Measurements from ENCODE around the gene GABBR2.

GABBR2 gene

DNA sequence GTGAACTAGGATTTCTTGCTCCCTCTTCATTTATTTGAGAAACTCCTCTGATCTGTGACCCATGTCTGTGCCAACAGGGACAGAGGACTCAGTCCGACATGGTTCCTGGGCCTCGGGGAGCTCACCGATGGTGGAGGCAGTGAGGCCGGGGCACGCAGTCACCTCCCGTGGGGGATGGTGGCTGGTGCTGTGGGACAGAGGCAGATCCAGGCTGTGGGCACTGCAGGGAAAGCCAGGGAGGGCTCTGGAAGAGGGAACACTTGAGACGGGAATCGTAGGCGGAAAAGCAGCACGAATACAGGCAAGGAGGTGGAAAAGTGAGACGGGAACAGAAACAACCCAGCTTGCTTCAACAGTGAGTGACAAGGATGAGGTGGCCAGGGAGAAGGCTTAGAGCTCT lies 127.8 kb downstream of the GABBR2 start:
- H3K36me3 ChIP-seq (ENCODE audit: control insufficient read depth, insufficient read depth, low read length) = no peaks in the 10 kb centered on the region
- no CpG with 5 or more reads among the region's 11 CpGs for WGBS (ENCODE audit: insufficient coverage, insufficient read length)
- H3K9me3 ChIP-seq (ENCODE audit: control insufficient read depth, insufficient read depth, low read length) = no peaks in the 10 kb centered on the region
- no peaks in the 10 kb centered on the region for H3K4me1 ChIP-seq (ENCODE audit: control insufficient read depth, insufficient read depth, low read length)
- H3K4me3 ChIP-seq (ENCODE audit: low read length) = no peak overlapping the region
- DNase-seq (ENCODE audit: low read depth, low spot score) = no peak
- H3K27ac ChIP-seq (ENCODE audit: low read length) = no peak overlapping the region
- no peaks in the 10 kb centered on the region for H3K27me3 ChIP-seq (ENCODE audit: control insufficient read depth, insufficient read depth, low read length)

DNA sequence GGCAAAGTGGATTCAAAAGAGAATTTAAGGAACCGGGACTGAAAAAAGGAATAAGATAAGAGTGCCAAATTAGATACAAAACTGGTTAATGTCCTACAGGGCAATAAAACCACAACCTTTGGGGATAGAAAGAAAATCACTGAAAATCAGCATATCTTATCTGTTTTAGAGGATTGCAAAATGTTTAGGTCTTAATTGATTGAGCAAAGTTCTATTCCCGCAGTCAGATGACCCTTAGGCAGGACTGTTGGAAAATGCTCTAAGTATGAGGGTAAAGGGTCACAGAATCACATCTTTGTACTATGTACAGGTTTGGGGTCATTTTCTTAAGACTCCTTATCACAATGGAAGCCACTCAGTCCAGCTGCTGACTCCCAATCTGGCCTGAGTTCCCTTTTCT lies 129.0 kb downstream of the GABBR2 start:
- H3K27me3 ChIP-seq (ENCODE audit: control insufficient read depth, insufficient read depth, low read length) = no peaks in the 10 kb centered on the region
- no peak overlapping the region for H3K27ac ChIP-seq (ENCODE audit: low read length)
- no peaks in the 10 kb centered on the region for H3K9me3 ChIP-seq (ENCODE audit: control insufficient read depth, insufficient read depth, low read length)
- H3K4me3 ChIP-seq (ENCODE audit: low read length) = no peak overlapping the region
- no peaks in the 10 kb centered on the region for H3K36me3 ChIP-seq (ENCODE audit: control insufficient read depth, insufficient read depth, low read length)
- no peaks in the 10 kb centered on the region; the same call in 1 of the 2 replicates for H3K4me1 ChIP-seq (ENCODE audit: control insufficient read depth, insufficient read depth, low read length)
- no peak for DNase-seq (ENCODE audit: low read depth, low spot score)
- no CpG with 5 or more reads among the region's 2 CpGs for WGBS (ENCODE audit: insufficient coverage, insufficient read length)

GRCh38 chr9:98577446-98577845 lies 131.3 kb downstream of the GABBR2 start:
- Histone ChIP-seq H3K9me3 (ENCODE audit: control insufficient read depth, insufficient read depth, low read length) (no peaks in the 10 kb centered on the region), H3K36me3 (ENCODE audit: control insufficient read depth, insufficient read depth, low read length) (no peaks in the 10 kb centered on the region), H3K4me1 (ENCODE audit: control insufficient read depth, insufficient read depth, low read length) (no peaks in the 10 kb centered on the region; the same call in 1 of the 2 replicates), H3K27me3 (ENCODE audit: control insufficient read depth, insufficient read depth, low read length) (no peaks in the 10 kb centered on the region), H3K4me3 (ENCODE audit: low read length) (no peak overlapping the region), H3K27ac (ENCODE audit: low read length) (no peak overlapping the region)
- WGBS (ENCODE audit: insufficient coverage, insufficient read length) = no CpG with 5 or more reads among the region's 3 CpGs
- DNase-seq (ENCODE audit: low read depth, low spot score) = no peak

DNA sequence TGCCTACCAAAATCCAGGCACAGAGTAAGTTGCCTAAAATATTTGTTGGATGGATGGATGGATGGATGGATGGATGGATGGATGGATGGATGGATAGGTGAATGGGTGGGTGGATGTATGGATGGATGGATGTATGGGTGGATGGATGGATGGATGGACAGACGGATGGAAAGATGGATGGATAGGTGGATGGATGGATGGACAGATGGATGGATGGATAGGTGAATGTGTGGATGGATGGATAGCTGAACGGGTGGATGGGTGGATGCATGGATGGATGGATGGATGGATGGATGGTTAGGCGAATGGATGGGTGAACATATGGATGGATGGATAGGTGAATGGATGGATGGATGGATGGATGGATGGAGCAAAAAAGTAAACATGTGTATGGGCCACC lies 131.9 kb downstream of the GABBR2 start:
- no peaks in the 10 kb centered on the region for H3K36me3 ChIP-seq (ENCODE audit: control insufficient read depth, insufficient read depth, low read length)
- no CpG with 5 or more reads among the region's 3 CpGs for WGBS (ENCODE audit: insufficient coverage, insufficient read length)
- no peaks in the 10 kb centered on the region; the same call in 1 of the 2 replicates for H3K4me1 ChIP-seq (ENCODE audit: control insufficient read depth, insufficient read depth, low read length)
- H3K9me3 ChIP-seq (ENCODE audit: control insufficient read depth, insufficient read depth, low read length) = no peaks in the 10 kb centered on the region
- no peak overlapping the region for H3K4me3 ChIP-seq (ENCODE audit: low read length)
- no peaks in the 10 kb centered on the region for H3K27me3 ChIP-seq (ENCODE audit: control insufficient read depth, insufficient read depth, low read length)
- no peak for DNase-seq (ENCODE audit: low read depth, low spot score)
- no peak overlapping the region for H3K27ac ChIP-seq (ENCODE audit: low read length)

- H3K9me3 ChIP-seq (ENCODE audit: control insufficient read depth, insufficient read depth, low read length) = no peaks in the 10 kb centered on the region
- whole genome bisulfite sequencing (ENCODE audit: insufficient coverage, insufficient read length) = no CpG with 5 or more reads among the region's 3 CpGs
- no peak overlapping the region for H3K4me3 ChIP-seq (ENCODE audit: low read length)
- H3K27ac ChIP-seq (ENCODE audit: low read length) = no peak overlapping the region
- no peaks in the 10 kb centered on the region for H3K36me3 ChIP-seq (ENCODE audit: control insufficient read depth, insufficient read depth, low read length)
- H3K4me1 ChIP-seq (ENCODE audit: control insufficient read depth, insufficient read depth, low read length) = no peaks in the 10 kb centered on the region; the same call in 1 of the 2 replicates
- DNase-seq (ENCODE audit: low read depth, low spot score) = no peak
- H3K27me3 ChIP-seq (ENCODE audit: control insufficient read depth, insufficient read depth, low read length) = no peaks in the 10 kb centered on the region
These were observed 132.4 kb downstream of the GABBR2 start for GRCh38 chr9:98576354-98576753.

DNA sequence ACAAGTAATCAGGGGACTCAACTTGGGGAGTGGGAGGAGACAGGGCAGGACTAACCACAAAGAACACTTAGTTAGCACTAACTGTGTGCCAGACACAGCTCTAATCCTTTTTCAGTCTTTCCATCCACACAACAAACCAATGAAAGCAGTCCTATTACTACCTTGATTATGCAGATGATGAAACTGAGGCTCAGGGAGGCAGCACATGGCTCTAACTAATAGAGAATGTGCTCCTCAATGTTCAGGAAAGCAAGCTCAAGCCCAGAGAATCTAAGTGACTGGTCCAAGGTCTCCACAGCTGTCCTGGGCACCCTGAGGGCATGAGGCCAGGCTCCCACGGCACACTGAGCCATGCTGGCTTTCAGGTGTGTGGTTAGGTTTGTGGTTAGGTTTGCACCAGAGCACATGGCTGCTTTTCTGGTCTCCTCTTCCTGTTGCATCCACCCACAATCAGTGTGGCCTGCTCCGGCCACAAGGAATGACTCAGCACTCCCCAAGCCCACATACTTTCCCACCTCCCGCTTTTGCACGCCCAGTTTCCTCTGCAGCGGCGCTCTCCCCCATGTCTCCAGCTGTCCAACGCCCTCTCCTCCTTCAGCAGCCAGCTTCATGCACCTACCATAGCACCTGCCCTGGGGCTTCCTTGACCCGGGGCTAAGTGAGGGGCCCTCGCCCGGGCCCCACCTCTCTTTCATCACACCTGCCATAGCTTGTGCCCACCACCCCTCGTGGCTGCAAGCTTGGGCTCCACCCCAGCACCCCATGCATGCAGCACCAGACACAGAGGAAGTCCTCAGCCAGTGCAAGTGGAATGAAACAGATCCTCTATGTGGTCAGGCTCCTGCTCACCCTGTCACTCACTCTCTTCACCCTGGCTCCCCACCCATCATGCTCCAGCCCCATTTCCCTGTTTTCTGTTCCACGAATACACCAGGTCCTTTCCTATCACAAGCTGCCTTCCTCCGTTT lies 133.1 kb downstream of the GABBR2 start:
- Histone ChIP-seq H3K9me3 (ENCODE audit: control insufficient read depth, insufficient read depth, low read length) (no peaks in the 10 kb centered on the region), H3K4me1 (ENCODE audit: control insufficient read depth, insufficient read depth, low read length) (no peaks in the 10 kb centered on the region; the same call in 1 of the 2 replicates), H3K4me3 (ENCODE audit: low read length) (no peak overlapping the region), H3K36me3 (ENCODE audit: control insufficient read depth, insufficient read depth, low read length) (no peaks in the 10 kb centered on the region), H3K27me3 (ENCODE audit: control insufficient read depth, insufficient read depth, low read length) (no peaks in the 10 kb centered on the region), H3K27ac (ENCODE audit: low read length) (no peak overlapping the region)
- no peak for DNase-seq (ENCODE audit: low read depth, low spot score)
- no CpG with 5 or more reads among the region's 13 CpGs for WGBS (ENCODE audit: insufficient coverage, insufficient read length)

DNA sequence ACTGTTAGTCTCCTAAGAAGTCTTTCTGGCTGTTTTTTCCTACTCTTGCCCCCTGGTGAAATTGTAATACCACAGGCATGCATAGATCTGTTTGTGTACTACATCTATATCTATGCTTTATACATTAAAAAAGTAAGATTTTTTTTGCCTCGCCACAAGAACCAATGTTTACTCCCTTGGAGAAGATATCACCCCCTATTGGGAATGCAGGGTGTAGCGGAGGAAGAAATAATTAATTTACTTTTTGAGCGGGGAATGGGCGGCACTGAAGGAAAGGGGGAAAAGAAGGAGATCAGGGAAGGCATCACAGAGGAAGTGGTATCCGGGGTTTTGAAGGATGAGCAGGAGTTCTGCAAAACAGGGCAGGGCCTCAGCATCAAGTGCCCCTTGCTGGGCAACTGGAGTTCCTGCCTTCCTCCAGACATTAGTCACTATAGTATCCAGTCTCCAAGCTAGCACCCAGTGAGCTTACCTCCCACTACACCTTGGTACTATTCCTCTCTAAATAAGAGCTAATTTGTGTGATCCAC lies 134.9 kb downstream of the GABBR2 start:
- WGBS (ENCODE audit: insufficient coverage, insufficient read length) = no CpG with 5 or more reads among the region's 5 CpGs
- DNase-seq (ENCODE audit: low read depth, low spot score) = no peak
- Histone ChIP-seq H3K4me1 (ENCODE audit: control insufficient read depth, insufficient read depth, low read length) (no peaks in the 10 kb centered on the region; the same call in 1 of the 2 replicates), H3K36me3 (ENCODE audit: control insufficient read depth, insufficient read depth, low read length) (no peaks in the 10 kb centered on the region), H3K4me3 (ENCODE audit: low read length) (no peak overlapping the region), H3K27me3 (ENCODE audit: control insufficient read depth, insufficient read depth, low read length) (no peaks in the 10 kb centered on the region), H3K27ac (ENCODE audit: low read length) (no peak overlapping the region), H3K9me3 (ENCODE audit: control insufficient read depth, insufficient read depth, low read length) (no peaks in the 10 kb centered on the region)

GRCh38 chr9:98572796-98573195 lies 135.9 kb downstream of the GABBR2 start:
- Histone ChIP-seq H3K36me3 (ENCODE audit: control insufficient read depth, insufficient read depth, low read length) (no peaks in the 10 kb centered on the region), H3K4me1 (ENCODE audit: control insufficient read depth, insufficient read depth, low read length) (no peaks in the 10 kb centered on the region; the same call in 1 of the 2 replicates), H3K9me3 (ENCODE audit: control insufficient read depth, insufficient read depth, low read length) (no peaks in the 10 kb centered on the region), H3K4me3 (ENCODE audit: low read length) (no peak overlapping the region), H3K27ac (ENCODE audit: low read length) (no peak overlapping the region), H3K27me3 (ENCODE audit: control insufficient read depth, insufficient read depth, low read length) (no peaks in the 10 kb centered on the region)
- DNase-seq (ENCODE audit: low read depth, low spot score) = no peak
- no CpG with 5 or more reads among the region's 7 CpGs for WGBS (ENCODE audit: insufficient coverage, insufficient read length)

GRCh38 chr9:98572054-98572627 lies 136.6 kb downstream of the GABBR2 start:
- WGBS (ENCODE audit: insufficient coverage, insufficient read length) = no CpG with 5 or more reads among the region's 4 CpGs
- no peak for DNase-seq (ENCODE audit: low read depth, low spot score)

GRCh38 chr9:98571643-98572042 lies 137.1 kb downstream of the GABBR2 start:
- DNase-seq (ENCODE audit: low read depth, low spot score) = no peak
- no peaks in the 10 kb centered on the region for H3K27me3 ChIP-seq (ENCODE audit: control insufficient read depth, insufficient read depth, low read length)
- no peaks in the 10 kb centered on the region; the same call in 1 of the 2 replicates for H3K4me1 ChIP-seq (ENCODE audit: control insufficient read depth, insufficient read depth, low read length)
- H3K4me3 ChIP-seq (ENCODE audit: low read length) = no peak overlapping the region
- no peaks in the 10 kb centered on the region for H3K36me3 ChIP-seq (ENCODE audit: control insufficient read depth, insufficient read depth, low read length)
- no CpG with 5 or more reads among the region's 3 CpGs for WGBS (ENCODE audit: insufficient coverage, insufficient read length)
- no peaks in the 10 kb centered on the region for H3K9me3 ChIP-seq (ENCODE audit: control insufficient read depth, insufficient read depth, low read length)
- H3K27ac ChIP-seq (ENCODE audit: low read length) = no peak overlapping the region

More at GRCh38 chr9:98572054-98572627, 136.6 kb downstream of the GABBR2 start:
- Histone ChIP-seq H3K36me3 (ENCODE audit: control insufficient read depth, insufficient read depth, low read length) (no peaks in the 10 kb centered on the region), H3K4me3 (ENCODE audit: low read length) (no peak overlapping the region), H3K4me1 (ENCODE audit: control insufficient read depth, insufficient read depth, low read length) (no peaks in the 10 kb centered on the region; the same call in 1 of the 2 replicates), H3K9me3 (ENCODE audit: control insufficient read depth, insufficient read depth, low read length) (no peaks in the 10 kb centered on the region), H3K27me3 (ENCODE audit: control insufficient read depth, insufficient read depth, low read length) (no peaks in the 10 kb centered on the region), H3K27ac (ENCODE audit: low read length) (no peak overlapping the region)
